ENCODE results near the gene HMGCR. TPM values are rescaled to one million over a fixed set of nuclear protein-coding genes. Genes with fewer than 3 reads are reported as not detected.
"Not testable (repeated sequence)": the region's sequence is repeated elsewhere in the genome, so short reads cannot be mapped to it uniquely, and the experiment has no call there.

HMGCR gene
- total RNA-seq, 1 donor from 2014 or later, result 362 TPM

- no peaks in the 10 kb centered on the region for H3K27me3 Mint-ChIP-seq (ENCODE audit: unreplicated experiment)
- no peak for TF ChIP-seq CTCF (IDR thresholded peaks at IDR 0.05; ENCODE audit: partially characterized antibody, unreplicated experiment)
- no peak overlapping the region for H3K27ac Mint-ChIP-seq (ENCODE audit: unreplicated experiment)
- H3K4me3 Mint-ChIP-seq (ENCODE audit: unreplicated experiment), result no peak overlapping the region
- no peak for DNase-seq
- peaks cover 4% of the 10 kb centered on the region for H3K9me3 Mint-ChIP-seq (ENCODE audit: unreplicated experiment)
- no peaks in the 10 kb centered on the region for H3K36me3 Mint-ChIP-seq (ENCODE audit: unreplicated experiment)
- no peaks in the 10 kb centered on the region for H3K4me1 Mint-ChIP-seq (ENCODE audit: low read depth, unreplicated experiment)
These were observed 26.8 kb upstream of the HMGCR start for GRCh38 chr5:75310212-75310611.

- H3K4me1 Mint-ChIP-seq (ENCODE audit: low read depth, unreplicated experiment); H3K9me3 Mint-ChIP-seq (ENCODE audit: unreplicated experiment); H3K36me3 Mint-ChIP-seq (ENCODE audit: unreplicated experiment); DNase-seq; H3K27me3 Mint-ChIP-seq (ENCODE audit: unreplicated experiment); H3K4me3 Mint-ChIP-seq (ENCODE audit: unreplicated experiment); H3K27ac Mint-ChIP-seq (ENCODE audit: unreplicated experiment): not testable (repeated sequence)
These were observed 17.9 kb upstream of the HMGCR start for GRCh38 chr5:75319148-75319547.

GRCh38 chr5:75319638-75320037, 17.4 kb upstream of the HMGCR start:
- H3K27me3 Mint-ChIP-seq (ENCODE audit: unreplicated experiment), result no peaks in the 10 kb centered on the region
- no peaks in the 10 kb centered on the region for H3K4me1 Mint-ChIP-seq (ENCODE audit: low read depth, unreplicated experiment)
- H3K36me3 Mint-ChIP-seq (ENCODE audit: unreplicated experiment), result no peaks in the 10 kb centered on the region
- no peak for DNase-seq
- H3K27ac Mint-ChIP-seq (ENCODE audit: unreplicated experiment), result no peak overlapping the region
- no peak for TF ChIP-seq CTCF (IDR thresholded peaks at IDR 0.05; ENCODE audit: partially characterized antibody, unreplicated experiment)
- H3K4me3 Mint-ChIP-seq (ENCODE audit: unreplicated experiment), result no peak overlapping the region
- H3K9me3 Mint-ChIP-seq (ENCODE audit: unreplicated experiment), result no peaks in the 10 kb centered on the region

- Mint-ChIP-seq H3K4me1 (ENCODE audit: low read depth, unreplicated experiment) (no peaks in the 10 kb centered on the region), H3K36me3 (ENCODE audit: unreplicated experiment) (no peaks in the 10 kb centered on the region), H3K9me3 (ENCODE audit: unreplicated experiment) (no peaks in the 10 kb centered on the region), H3K4me3 (ENCODE audit: unreplicated experiment) (no peak overlapping the region), H3K27me3 (ENCODE audit: unreplicated experiment) (no peaks in the 10 kb centered on the region), H3K27ac (ENCODE audit: unreplicated experiment) (no peak overlapping the region)
- TF ChIP-seq CTCF (IDR thresholded peaks at IDR 0.05; ENCODE audit: partially characterized antibody, unreplicated experiment), result no peak
- DNase-seq, result no peak
These were observed 16.6 kb upstream of the HMGCR start for GRCh38 chr5:75320371-75320770.

DNA sequence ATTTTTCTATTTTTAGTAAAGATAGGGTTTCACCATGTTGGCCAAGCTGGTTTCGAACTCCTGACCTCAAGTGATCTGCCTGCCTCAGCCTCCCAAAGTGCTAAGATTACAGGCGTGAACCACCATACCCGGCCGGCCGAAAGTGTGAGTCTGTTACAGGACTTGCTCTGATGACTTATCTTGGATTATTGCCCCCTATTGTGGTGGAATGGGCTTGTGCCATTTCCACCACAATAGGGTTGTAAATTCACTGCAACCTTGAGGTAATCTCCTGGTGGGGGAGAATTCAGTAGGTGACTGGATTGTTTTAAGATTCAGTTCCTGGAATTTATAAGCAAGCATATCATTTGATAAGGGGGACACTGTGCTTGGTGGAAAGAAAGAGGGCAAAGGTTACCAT, 15.0 kb upstream of the HMGCR start:
- Mint-ChIP-seq H3K4me3 (ENCODE audit: unreplicated experiment) (no peak overlapping the region), H3K27me3 (ENCODE audit: unreplicated experiment) (no peaks in the 10 kb centered on the region), H3K4me1 (ENCODE audit: low read depth, unreplicated experiment) (no peaks in the 10 kb centered on the region), H3K36me3 (ENCODE audit: unreplicated experiment) (no peaks in the 10 kb centered on the region), H3K27ac (ENCODE audit: unreplicated experiment) (no peak overlapping the region), H3K9me3 (ENCODE audit: unreplicated experiment) (no peaks in the 10 kb centered on the region)
- DNase-seq, result no peak
- no peak for TF ChIP-seq CTCF (IDR thresholded peaks at IDR 0.05; ENCODE audit: partially characterized antibody, unreplicated experiment)

- no peak for DNase-seq
- H3K4me3 Mint-ChIP-seq (ENCODE audit: unreplicated experiment), result no peak overlapping the region
- no peak overlapping the region for H3K27ac Mint-ChIP-seq (ENCODE audit: unreplicated experiment)
- H3K4me1 Mint-ChIP-seq (ENCODE audit: low read depth, unreplicated experiment), result no peaks in the 10 kb centered on the region
- no peaks in the 10 kb centered on the region for H3K9me3 Mint-ChIP-seq (ENCODE audit: unreplicated experiment)
- no peak for TF ChIP-seq CTCF (IDR thresholded peaks at IDR 0.05; ENCODE audit: partially characterized antibody, unreplicated experiment)
- H3K27me3 Mint-ChIP-seq (ENCODE audit: unreplicated experiment), result no peaks in the 10 kb centered on the region
- H3K36me3 Mint-ChIP-seq (ENCODE audit: unreplicated experiment), result no peaks in the 10 kb centered on the region
These were observed 12.2 kb upstream of the HMGCR start for GRCh38 chr5:75324791-75325190.

Measured in glutamatergic neuron (in vitro differentiated cells).